ENCODE data around the gene RPS6KA2. TPM values are rescaled to one million over a fixed set of nuclear protein-coding genes. Genes with fewer than 3 reads are reported as not detected.

RPS6KA2 gene
- total RNA-seq, 4 donors from 2014 or later = 52.1 to 84.8 (median 58.7) TPM

- no peak for TF ChIP-seq CTCF (IDR thresholded peaks at IDR 0.05)
- DNase-seq (ENCODE audit: low spot score) (no peak), ATAC-seq (ENCODE audit: low FRiP score) (no peak)
Observed at GRCh38 chr6:166581091-166581511, 46.0 kb downstream of the RPS6KA2 start.

GRCh38 chr6:166580076-166581050 lies 46.7 kb downstream of the RPS6KA2 start:
- TF ChIP-seq CTCF (IDR thresholded peaks at IDR 0.05) = no peak
- DNase-seq (ENCODE audit: low spot score) (no peak), ATAC-seq (ENCODE audit: low FRiP score) (no peak)

- ATAC-seq (ENCODE audit: low FRiP score) (no peak), DNase-seq (ENCODE audit: low spot score) (no peak)
- no peak for TF ChIP-seq CTCF (IDR thresholded peaks at IDR 0.05)
Observed at GRCh38 chr6:166579237-166579850, 47.7 kb downstream of the RPS6KA2 start.

- TF ChIP-seq CTCF (IDR thresholded peaks at IDR 0.05) = no peak
- no peak for DNase-seq (ENCODE audit: low spot score)
- no peak for ATAC-seq (ENCODE audit: low FRiP score)
Observed at GRCh38 chr6:166578536-166579236, 48.4 kb downstream of the RPS6KA2 start.

GRCh38 chr6:166575205-166575604 lies 51.8 kb downstream of the RPS6KA2 start:
- ATAC-seq (ENCODE audit: low FRiP score) = no peak

More at GRCh38 chr6:166575205-166575604, 51.8 kb downstream of the RPS6KA2 start:
- DNase-seq (ENCODE audit: low spot score) = no peak
- no peak for TF ChIP-seq CTCF (IDR thresholded peaks at IDR 0.05)

All from omental fat pad (tissue), 4 donors.